Renal cortical epithelial cell (primary cell): ENCODE measurements around the gene DMP1. TPM values are rescaled to one million over a fixed set of nuclear protein-coding genes. Genes with fewer than 3 reads are reported as not detected.
A peak's percentile ranks its signal among the peaks of the same experiment; 100 is the strongest.

Experiments
- DNase-seq: peaks from one replicate; pipeline ENCODE4 v3.0.0-alpha.2; 2011; ENCODE audit warnings: low read depth
- total RNA-seq: library from RNA; depleted of rRNA; stranded (reverse); fragments of >200 nt; gene quantifications from 2 replicates; pipeline ENCODE4 v1.2.3, GENCODE V29; 2014

The DMP1 gene, protein sequence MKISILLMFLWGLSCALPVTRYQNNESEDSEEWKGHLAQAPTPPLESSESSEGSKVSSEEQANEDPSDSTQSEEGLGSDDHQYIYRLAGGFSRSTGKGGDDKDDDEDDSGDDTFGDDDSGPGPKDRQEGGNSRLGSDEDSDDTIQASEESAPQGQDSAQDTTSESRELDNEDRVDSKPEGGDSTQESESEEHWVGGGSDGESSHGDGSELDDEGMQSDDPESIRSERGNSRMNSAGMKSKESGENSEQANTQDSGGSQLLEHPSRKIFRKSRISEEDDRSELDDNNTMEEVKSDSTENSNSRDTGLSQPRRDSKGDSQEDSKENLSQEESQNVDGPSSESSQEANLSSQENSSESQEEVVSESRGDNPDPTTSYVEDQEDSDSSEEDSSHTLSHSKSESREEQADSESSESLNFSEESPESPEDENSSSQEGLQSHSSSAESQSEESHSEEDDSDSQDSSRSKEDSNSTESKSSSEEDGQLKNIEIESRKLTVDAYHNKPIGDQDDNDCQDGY
- total RNA-seq = not detected in 2 replicates

- DNase-seq = no peak
Measured at GRCh38 chr4:87649980-87650379, at the start of gene DMP1. TSS of gene DMP1 (plus strand) at chr4:87650280. CDS start at chr4:87656493, 6,213 bp downstream.

DNA sequence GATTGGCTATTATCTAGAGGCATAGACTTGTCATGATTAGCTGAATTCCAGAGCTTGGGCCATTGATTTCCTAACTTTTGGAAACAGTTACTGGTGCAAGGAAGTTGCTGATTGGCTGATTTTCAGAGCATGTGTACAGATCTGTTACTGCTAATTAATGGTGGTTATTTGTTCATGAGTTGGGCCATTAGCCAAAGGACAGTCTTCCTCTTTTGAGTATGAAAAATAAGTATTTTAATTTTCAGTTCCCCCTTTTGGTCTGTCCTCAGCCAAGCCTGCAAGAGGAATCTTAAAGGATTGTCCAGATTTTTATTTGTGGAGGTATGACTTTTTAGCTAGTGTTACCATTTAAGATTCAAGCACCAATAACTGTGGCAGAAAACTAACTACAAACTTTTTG, 48.7 kb upstream of the DMP1 start:
- DNase-seq = no peak

- no peak for DNase-seq
Measured at GRCh38 chr4:87608229-87608628, 41.9 kb upstream of the DMP1 start, which contains the start of gene DSPP. TSS of gene DSPP (plus strand) at chr4:87608529. CDS start at chr4:87610909, 2,380 bp downstream.

DNA sequence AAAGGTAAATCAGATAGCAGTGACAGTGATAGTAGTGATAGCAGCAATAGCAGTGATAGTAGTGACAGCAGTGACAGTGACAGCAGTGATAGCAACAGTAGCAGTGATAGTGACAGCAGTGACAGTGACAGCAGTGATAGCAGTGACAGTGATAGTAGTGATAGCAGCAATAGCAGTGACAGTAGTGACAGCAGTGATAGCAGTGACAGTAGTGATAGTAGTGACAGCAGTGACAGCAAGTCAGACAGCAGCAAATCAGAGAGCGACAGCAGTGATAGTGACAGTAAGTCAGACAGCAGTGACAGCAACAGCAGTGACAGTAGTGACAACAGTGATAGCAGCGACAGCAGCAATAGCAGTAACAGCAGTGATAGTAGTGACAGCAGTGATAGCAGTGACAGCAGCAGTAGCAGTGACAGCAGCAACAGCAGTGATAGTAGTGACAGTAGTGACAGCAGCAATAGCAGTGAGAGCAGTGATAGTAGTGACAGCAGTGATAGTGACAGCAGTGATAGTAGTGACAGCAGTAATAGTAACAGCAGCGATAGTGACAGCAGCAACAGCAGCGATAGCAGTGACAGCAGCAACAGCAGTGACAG, 35.7 kb upstream of the DMP1 start:
- no peak for DNase-seq

DNA sequence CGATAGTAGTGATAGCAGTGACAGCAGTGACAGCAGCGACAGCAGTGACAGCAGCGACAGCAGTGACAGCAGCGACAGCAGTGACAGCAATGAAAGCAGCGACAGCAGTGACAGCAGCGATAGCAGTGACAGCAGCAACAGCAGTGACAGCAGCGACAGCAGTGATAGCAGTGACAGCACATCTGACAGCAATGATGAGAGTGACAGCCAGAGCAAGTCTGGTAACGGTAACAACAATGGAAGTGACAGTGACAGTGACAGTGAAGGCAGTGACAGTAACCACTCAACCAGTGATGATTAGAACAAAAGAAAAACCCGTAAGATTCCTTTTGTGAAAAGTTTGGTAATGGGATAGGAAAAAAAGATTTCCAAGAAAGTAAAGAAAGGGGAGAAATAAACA, 33.8 kb upstream of the DMP1 start:
- DNase-seq = no peak

DNA sequence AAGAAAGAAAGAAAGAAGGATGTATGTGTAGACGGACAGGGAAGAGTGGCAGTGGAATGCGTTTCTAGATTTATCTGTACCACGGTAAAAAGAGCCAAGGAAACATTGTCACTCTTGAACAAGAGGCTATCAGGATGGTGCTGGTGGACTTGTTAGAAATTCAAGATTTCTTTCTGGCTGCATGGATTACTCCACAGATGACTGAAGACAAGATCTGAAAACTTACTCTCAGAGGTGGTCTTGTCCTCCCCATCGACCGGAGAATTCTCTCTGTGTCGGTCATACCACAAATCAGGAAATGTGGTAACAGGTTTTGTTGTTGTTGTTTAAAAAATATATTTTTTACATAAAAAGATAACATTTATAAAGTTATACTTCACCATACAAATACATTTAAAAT, 30.0 kb upstream of the DMP1 start:
- DNase-seq = no peak

DNA sequence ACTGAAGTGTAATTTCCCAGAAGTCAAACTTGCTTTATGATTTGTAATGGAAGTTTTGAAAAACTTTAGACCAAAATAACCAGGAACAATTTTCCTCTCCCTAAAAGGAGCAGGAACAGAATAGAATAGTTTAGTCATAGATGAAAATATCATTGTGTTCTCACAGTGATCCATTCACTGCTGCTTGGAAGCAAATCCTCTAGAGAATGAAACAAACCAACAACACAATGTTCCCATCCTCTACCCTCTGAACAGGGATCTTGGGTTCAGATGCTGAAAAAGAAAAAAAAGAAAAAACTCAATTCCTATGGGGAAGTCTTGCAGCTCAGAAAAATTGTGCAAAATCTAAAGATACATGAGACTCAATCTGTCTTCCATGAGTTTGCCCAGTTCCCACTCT, 29.6 kb upstream of the DMP1 start:
- DNase-seq = no peak

DNA sequence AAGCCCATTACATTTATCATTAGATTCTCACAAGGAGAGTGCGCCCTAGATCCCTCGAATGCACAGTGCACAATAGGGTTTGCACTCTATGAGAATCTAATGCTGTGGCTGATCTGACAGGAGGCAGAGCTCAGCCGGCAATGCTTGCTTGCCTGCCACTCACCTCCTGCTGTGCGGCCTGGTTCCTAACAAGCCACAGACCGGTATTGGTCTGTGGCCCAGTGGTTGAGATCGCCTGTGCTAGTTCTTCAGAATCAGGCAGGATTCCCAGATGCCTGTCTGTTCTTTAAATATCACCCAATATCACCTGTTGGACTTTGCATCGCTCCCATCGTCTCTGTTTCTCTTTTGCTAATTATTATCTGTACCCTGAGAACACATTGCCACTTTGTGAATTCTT, 27.8 kb upstream of the DMP1 start:
- no peak for DNase-seq

DNA sequence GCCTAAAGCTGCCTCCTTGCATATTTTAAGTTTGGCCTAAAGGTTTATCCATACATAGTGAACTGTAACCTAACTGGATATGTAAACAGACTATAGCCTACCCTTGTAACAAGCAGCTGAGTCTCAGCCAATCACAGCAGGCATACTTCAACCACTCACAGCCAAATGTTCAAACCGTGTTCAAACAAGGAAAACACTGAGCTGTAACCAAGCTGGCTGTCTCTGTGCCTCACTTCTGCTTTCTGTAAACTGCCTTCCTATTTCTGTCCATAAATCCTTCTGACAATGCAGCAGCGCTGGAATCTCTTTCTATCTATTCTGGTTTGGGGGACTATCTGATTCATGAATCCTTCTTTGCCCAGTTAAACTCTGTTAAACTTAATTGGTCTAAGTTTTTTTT, 25.4 kb upstream of the DMP1 start:
- no peak for DNase-seq

GRCh38 chr4:87631668-87632067, 18.4 kb upstream of the DMP1 start:
- no peak for DNase-seq

DNA sequence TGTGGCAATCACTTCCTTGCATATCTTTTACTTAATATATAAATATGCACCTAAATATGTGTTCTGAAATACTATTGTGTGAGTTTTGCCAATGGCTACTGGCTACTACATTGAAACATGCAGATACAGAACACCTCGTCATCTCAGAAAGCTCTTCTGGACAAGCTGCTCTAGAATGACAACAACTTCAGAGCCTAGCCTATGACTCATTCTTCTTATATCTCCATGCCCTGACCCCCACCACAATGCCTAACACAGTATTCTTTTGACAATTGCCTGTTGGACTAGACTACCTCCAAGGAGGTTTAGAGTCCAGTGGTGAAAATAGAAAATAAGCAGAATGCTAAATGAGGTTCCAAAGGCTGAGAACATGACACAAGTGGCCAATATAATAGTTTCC, 17.6 kb upstream of the DMP1 start:
- no peak for DNase-seq

GRCh38 chr4:87633243-87633642, 16.8 kb upstream of the DMP1 start:
- no peak for DNase-seq

DNA sequence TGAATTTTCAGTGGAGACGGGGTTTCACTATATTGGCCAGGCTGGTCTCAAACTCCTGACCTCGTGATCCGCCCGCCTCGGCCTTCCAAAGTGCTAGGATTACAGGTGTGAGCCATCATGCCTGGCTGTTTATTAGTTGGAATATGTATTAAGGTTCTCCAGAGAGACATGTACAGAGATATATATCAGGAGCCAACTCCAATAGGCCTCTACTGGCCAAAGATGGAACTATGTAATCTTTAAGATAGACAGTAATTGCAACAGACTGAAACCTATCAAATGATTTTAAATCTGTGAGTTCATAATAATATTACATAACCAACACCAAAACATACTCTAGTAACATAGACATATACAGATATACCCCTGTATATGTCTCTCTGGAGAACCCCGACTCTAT, 5.8 kb upstream of the DMP1 start:
- no peak for DNase-seq

DNA sequence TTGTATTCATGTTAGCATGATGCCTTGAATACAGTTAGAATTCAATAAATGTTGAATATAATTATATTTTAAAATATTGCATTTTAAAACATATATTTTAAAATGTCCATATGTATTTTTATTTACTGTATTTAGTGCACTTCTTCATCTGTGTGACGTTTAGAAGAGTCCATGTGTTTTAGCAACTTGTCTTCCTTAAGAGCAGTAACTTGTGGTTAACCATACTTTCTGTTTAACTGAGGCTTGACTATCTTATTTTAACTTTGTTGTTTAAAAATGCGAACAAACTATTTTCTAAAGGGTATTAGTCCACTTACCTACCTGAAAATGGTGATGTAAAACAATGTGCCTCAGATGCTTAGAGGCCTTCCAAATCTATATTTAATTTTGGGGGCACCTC, 858 bp downstream of the DMP1 start:
- no peak for DNase-seq

GRCh38 chr4:87651941-87652340, 1.9 kb downstream of the DMP1 start:
- DNase-seq = peak; percentile 18

DNA sequence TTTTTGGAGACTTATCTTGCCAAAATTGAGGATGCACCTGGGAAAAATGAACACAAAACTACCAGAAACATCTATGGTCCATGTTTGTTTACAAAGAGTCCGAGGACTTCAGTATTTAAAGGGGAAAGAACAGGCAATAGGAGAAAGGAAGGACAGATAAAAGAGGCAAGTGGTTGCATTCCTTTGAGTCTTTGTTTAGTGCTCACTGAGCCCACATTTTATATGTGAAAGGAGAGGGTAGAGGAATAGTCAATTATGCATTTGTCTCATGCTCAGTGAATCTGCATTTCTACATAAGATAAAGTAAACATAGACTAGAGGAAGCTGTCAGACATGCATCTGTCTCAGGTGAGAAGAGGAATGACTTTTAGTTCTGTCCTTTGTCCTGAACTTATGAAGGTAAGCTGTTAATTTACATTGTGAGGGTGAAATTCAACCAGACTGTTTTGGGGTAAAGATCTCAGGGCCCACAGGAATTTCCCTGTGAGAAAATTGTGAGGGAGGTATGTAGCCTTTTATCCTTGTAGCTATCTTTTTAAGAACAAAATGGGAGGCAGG, 4.5 kb downstream of the DMP1 start:
- no peak for DNase-seq

DNA sequence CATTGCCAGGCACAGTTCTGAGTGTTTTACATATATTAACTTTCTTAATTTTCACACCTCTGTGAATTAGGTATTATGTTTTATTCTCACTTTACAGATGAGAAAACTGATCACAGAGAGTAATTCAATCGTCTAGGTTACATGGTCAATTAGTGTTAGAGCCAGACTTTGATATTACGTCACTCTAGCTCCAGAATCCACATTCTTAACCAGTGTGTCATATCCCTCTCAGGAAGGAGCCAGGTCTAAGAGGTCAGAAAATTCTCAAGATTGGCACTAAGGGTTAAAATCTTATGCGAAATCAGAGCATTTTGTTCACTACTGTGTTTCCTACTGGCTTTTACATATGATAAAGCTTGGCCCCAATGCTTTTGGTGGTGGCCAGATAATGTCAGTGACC, 7.4 kb downstream of the DMP1 start:
- peak; percentile 93 for DNase-seq

DNA sequence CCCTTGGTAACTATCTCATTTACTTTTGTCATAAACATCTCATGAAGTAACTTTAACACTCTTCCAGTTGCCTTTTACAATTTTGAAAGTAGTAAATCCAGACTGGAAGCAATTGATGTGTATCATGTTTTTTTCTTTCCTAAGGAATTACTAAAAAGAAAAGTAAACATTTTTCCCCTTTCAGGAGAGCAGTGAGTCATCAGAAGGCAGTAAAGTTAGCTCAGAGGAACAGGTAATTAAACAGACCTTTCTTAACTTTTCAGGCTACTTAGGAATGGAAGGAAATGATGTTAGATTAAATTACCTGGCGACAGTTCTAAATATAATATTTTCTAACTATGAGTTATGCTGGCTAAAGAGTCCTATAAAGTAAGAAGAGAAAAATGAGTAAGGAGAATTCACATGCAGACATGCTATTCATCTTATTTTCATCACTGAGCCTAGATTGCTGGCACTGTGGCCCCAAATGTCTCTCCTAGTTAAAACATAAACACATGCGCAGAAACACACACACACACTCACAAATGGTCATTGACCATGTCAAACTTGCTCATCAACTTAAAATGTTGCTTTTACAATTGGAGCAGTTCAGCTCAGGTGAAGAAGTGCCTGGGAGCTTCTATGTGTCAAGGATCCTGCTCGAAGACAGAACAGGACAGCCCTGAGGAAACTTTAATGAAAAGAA, 9.3 kb downstream of the DMP1 start:
- peak; percentile 95 for DNase-seq

DNA sequence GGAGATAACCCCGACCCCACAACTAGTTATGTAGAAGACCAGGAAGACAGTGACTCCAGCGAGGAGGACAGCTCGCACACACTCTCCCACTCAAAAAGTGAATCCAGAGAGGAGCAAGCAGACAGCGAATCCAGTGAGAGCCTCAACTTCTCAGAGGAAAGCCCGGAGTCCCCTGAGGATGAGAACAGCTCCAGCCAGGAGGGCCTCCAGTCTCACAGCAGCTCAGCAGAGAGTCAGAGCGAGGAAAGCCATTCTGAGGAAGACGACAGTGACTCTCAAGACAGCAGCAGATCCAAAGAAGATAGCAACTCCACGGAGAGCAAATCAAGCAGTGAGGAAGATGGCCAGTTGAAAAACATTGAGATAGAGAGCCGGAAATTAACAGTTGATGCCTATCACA, 12.8 kb downstream of the DMP1 start:
- DNase-seq = no peak

DNA sequence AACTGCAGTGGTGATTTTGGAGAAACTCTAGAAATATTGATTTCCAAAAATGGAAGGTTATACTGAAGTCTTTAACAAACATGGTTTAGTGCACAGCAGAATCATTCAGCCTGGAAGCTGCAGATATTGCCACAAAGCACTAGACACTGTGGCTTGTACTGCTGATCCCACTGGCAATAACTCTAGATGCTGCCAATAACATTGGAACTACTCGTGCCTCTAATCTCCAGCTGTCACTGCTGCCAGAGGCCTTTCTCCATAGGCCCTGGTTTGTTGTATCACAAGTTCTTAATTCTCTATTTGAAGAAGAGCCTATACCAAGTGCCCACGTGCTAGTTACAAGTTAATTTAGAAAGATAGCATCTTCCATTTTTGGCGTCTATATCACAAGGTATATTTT, 19.3 kb downstream of the DMP1 start:
- DNase-seq = no peak

DNA sequence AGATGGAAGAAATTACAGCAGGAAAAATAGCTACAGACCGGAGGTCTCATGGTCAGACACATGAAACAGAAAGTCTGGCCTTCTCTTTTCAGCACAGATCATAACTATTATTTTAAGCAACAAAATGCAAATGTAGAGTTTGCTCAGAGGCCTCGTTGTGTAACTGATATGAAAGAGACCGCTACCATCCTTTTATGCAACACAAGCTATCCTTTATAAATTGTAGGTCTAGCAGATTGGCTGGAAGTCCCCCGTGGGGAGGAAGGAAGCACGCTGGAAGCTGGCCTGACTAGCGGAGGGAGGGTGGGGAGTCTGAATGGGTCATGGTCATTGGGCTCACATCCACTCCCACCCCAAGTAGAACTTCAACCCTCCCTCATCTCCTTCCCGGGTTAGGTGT, 27.7 kb downstream of the DMP1 start:
- no peak for DNase-seq

GRCh38 chr4:87679449-87680169, 29.5 kb downstream of the DMP1 start:
- peak; percentile 40 for DNase-seq
